ENCODE results near the gene COBL. TPM values are rescaled to one million over a fixed set of nuclear protein-coding genes. Genes with fewer than 3 reads are reported as not detected.

COBL gene
- total and polyA plus RNA-seq, 2 of the 8 experiments (the other 6 are each of a cell fraction or from before 2014, with no cell fraction given), result 13.8 to 40.4 TPM

DNA sequence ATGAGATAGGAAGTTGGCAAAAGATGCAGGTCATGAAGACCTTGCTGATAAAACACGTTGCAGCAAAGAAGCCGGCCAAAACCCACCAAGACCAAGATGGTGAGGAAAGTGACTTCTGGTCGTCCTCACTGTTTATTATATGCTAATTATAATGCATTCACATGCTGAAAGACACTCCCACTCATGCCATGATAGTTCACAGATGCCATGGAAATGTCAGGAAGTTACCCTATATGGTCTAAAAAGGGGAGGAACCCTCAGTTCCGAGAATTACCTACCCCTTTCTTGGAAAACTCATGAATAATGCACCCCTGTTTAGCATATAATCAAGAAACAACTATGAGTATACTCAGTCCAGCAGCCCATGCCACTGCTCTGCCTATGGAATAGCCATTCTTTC is 331.5 kb downstream of the COBL start:
- Histone ChIP-seq H2BK120ac (replicated peaks; ENCODE audit: low read depth, low read length) (no peak overlapping the region), H3K36me3 (ENCODE audit: control insufficient read depth in 2 of 4, insufficient read depth in 4 of 4, low read length in 3 of 4) (no peaks in the 10 kb centered on the region), H3K4me3 (ENCODE audit: extremely low read depth in 1 of 4, insufficient read depth in 2 of 4, low read depth in 3 of 4, low read length in 4 of 4) (no peak overlapping the region), H3K14ac (ENCODE audit: insufficient read length) (no peak overlapping the region), H3K56ac (replicated peaks; ENCODE audit: insufficient read length, low read depth, low read length) (no peak overlapping the region), H2BK15ac (ENCODE audit: low read length) (no peak overlapping the region), H3K4me1 (replicated peaks in 1 of 4; ENCODE audit: control insufficient read depth in 3 of 4, insufficient read depth in 4 of 4, low read length in 3 of 4) (peaks cover 4 to 13% (median 10%) of the 10 kb centered on the region in 4 experiments), H3K27ac (ENCODE audit: low read depth, low read length) (no peak overlapping the region), H2AK5ac (ENCODE audit: low read depth, low read length) (no peak overlapping the region), H3K79me2 (ENCODE audit: control insufficient read depth in 1 of 2, insufficient read depth in 2 of 2, low read length in 2 of 2) (no peaks in the 10 kb centered on the region), H3K23ac (ENCODE audit: insufficient read length) (no peak overlapping the region), H3K9me3 (ENCODE audit: insufficient read depth in 2 of 2, low read depth in 1 of 2, low read length in 1 of 2) (no peaks in the 10 kb centered on the region), H4K20me1 (replicated peaks in 1 of 2; ENCODE audit: control insufficient read depth in 1 of 2, insufficient read depth in 2 of 2, low read length in 2 of 2) (no peaks in the 10 kb centered on the region), H4K91ac (replicated peaks; ENCODE audit: insufficient read length, low read length) (no peak overlapping the region), H3K9ac (replicated peaks in 1 of 4; ENCODE audit: extremely low read depth in 1 of 4, low read depth in 3 of 4, low read length in 3 of 4) (no peak overlapping the region), H4K8ac (ENCODE audit: extremely low read depth, insufficient read depth, low read length) (no peak overlapping the region), H3K79me1 (ENCODE audit: low read depth, low read length) (no peaks in the 10 kb centered on the region), H3K27me3 (replicated peaks in 1 of 4; ENCODE audit: control insufficient read depth in 3 of 4, extremely low read depth in 1 of 4, insufficient read depth in 3 of 4, low read length in 3 of 4) (no peaks in the 10 kb centered on the region), H3K23me2 (ENCODE audit: low read depth, low read length) (no peaks in the 10 kb centered on the region; the same call in 1 of the 2 replicates), H2BK5ac (ENCODE audit: low read depth, low read length) (no peak overlapping the region), H3K4me2 (ENCODE audit: insufficient read depth in 1 of 2, low read depth in 2 of 2, low read length in 2 of 2) (no peak overlapping the region), H4K5ac (ENCODE audit: insufficient read length, low read depth, low read length) (no peak overlapping the region), H2BK20ac (ENCODE audit: low read length) (peak overlapping the region; percentile 10; the same call in 1 of the 2 replicates), H3K18ac (ENCODE audit: extremely low read depth, low read length) (no peak overlapping the region), H2AFZ (ENCODE audit: low read length) (no peak overlapping the region), H2BK12ac (ENCODE audit: low read depth, low read length) (no peak overlapping the region), H3K4ac (replicated peaks; ENCODE audit: insufficient read length, low read depth, low read length) (no peak overlapping the region)
- DNase-seq (ENCODE audit: low read depth in 1 of 2, low spot score in 2 of 2) (no peak), FAIRE-seq (no peak)
- WGBS, 2 experiments (ENCODE audit: extremely low coverage in 1 of 2, insufficient coverage in 1 of 2, insufficient read length in 1 of 2, insufficient replicate concordance in 2 of 2, low coverage in 1 of 2, low lambda C conversion rate in 2 of 2, missing lambda C conversion rate in 1 of 2), result 83% methylated on average over 4 of the region's 4 CpGs; no CpG with 5 or more reads in 1 of the 2 experiments
- CTCF ChIA-PET (ENCODE audit: partially characterized antibody), result interaction anchor here (1.0 to 1.8 kb wide), 7 partner anchors 9 to 156 kb away, joined by 3 read pairs; no protein-coding TSS in a partner anchor
- POLR2A ChIA-PET (ENCODE audit: partially characterized antibody), result no interaction called here
